ENCODE results near the gene CCDC179.

Gene CCDC179

GRCh38 chr11:22808571-22809197 lies 51.6 kb downstream of the CCDC179 start:
- no peak overlapping the region for H3K4me3 ChIP-seq (ENCODE audit: low read depth, low read length)
- TF ChIP-seq, protein P1, sequence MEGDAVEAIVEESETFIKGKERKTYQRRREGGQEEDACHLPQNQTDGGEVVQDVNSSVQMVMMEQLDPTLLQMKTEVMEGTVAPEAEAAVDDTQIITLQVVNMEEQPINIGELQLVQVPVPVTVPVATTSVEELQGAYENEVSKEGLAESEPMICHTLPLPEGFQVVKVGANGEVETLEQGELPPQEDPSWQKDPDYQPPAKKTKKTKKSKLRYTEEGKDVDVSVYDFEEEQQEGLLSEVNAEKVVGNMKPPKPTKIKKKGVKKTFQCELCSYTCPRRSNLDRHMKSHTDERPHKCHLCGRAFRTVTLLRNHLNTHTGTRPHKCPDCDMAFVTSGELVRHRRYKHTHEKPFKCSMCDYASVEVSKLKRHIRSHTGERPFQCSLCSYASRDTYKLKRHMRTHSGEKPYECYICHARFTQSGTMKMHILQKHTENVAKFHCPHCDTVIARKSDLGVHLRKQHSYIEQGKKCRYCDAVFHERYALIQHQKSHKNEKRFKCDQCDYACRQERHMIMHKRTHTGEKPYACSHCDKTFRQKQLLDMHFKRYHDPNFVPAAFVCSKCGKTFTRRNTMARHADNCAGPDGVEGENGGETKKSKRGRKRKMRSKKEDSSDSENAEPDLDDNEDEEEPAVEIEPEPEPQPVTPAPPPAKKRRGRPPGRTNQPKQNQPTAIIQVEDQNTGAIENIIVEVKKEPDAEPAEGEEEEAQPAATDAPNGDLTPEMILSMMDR (IDR thresholded peaks at IDR 0.05; ENCODE audit: low read depth, low read length): no peak

GRCh38 chr11:22807855-22808570 lies 52.3 kb downstream of the CCDC179 start:
- TF ChIP-seq, protein P1 (IDR thresholded peaks at IDR 0.05; ENCODE audit: low read depth, low read length): no peak
- no peak overlapping the region for H3K4me3 ChIP-seq (ENCODE audit: low read depth, low read length)

GRCh38 chr11:22807391-22807790 lies 52.9 kb downstream of the CCDC179 start:
- H3K4me3 ChIP-seq (ENCODE audit: low read depth, low read length): no peak overlapping the region
- TF ChIP-seq, protein P1 (IDR thresholded peaks at IDR 0.05; ENCODE audit: low read depth, low read length): no peak

DNA sequence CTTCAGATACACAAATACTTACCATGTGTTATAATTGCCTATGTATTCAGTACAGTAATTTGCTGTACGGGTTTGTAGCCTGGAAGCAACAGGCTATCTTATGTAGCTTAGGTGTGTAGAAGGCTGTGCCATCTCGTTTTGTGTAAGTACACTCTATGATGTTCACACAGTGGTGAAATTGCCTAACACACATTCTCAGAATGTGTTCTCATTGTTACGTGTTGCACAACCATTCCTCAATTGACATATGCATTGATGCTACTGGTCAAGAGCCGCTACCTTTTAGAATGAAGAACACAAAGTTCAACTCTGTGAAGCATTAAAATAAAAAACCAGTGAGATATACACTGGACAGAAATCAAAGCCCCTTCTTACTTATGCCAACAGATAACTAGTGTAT lies 57.4 kb downstream of the CCDC179 start:
- TF ChIP-seq, protein P1 (IDR thresholded peaks at IDR 0.05; ENCODE audit: low read depth, low read length): no peak
- no peak overlapping the region for H3K4me3 ChIP-seq (ENCODE audit: low read depth, low read length)

DNA sequence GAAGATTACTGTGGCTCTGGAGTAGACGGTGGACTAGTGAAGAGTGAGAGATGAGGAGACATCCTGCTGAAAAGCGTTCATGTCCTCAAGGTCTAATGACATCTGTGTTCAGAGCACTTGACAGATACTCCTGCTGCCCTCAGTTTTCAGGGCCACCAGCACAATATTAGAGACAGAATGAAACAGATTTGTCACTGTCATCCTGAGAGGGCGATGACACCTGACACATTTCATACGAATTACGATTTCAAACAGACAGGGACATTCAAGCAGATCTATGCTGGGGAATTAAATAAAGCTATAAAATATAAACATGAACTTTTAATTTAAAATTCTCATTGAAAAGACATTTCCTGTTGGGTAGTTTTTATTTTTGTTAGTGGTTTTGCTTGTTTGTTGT lies 59.8 kb downstream of the CCDC179 start:
- TF ChIP-seq, protein P1 (IDR thresholded peaks at IDR 0.05; ENCODE audit: low read depth, low read length): no peak
- H3K4me3 ChIP-seq (ENCODE audit: low read depth, low read length): no peak overlapping the region

- TF ChIP-seq, protein P1 (IDR thresholded peaks at IDR 0.05; ENCODE audit: low read depth, low read length): no peak
- no peak overlapping the region for H3K4me3 ChIP-seq (ENCODE audit: low read depth, low read length)
These were observed 61.4 kb downstream of the CCDC179 start for GRCh38 chr11:22798901-22799300.

DNA sequence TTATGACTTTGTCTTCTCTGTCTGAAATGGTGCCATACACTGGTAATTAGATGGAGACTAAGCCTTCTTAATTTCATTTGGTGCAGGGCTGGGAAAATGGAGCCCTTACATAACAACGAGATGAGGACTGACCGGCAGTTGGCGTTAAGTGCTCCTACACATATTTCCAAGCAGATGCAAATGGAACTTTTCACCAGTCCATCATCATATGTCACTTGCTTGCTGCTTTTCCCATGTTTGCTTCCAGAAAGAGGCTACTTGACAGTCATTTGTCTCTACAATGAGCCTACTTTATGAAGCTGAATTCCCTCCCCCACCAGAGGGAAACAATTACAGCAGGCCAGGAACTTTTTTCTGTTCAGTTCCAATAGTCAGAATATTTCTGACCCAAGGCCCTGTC lies 63.2 kb downstream of the CCDC179 start:
- no peak overlapping the region for H3K4me3 ChIP-seq (ENCODE audit: low read depth, low read length)
- TF ChIP-seq, protein P1 (IDR thresholded peaks at IDR 0.05; ENCODE audit: low read depth, low read length): no peak
